GM12878 (cell line): ENCODE measurements around the gene BICRA. TPM values are rescaled to one million over a fixed set of nuclear protein-coding genes. Genes with fewer than 3 reads are reported as not detected.

Experiments used
- ATAC-seq: fragments of 200-7000 bp; cut with Tn5 transposase; 3 replicates; pipeline ENCODE4 v1.9.1; 2020; ENCODE audit warnings: mild to moderate bottlenecking, moderate library complexity
- BruUV-seq: library from RNA; stranded (reverse); fragments of 400-500 nt; replicated peaks from 2 replicates; lab custom pipeline; 2021; lab: Mats Ljungman, UMichigan
- CTCF ChIA-PET: fragments of 300-600 bp; sonication (Branson Sonifier 250); formaldehyde crosslinking; extraction: SDS; loops from one replicate; lab custom pipeline; 2021; ENCODE audit warnings: inconsistent platforms; lab: Yijun Ruan, JAX
- POLR2A ChIA-PET: fragments of 350-600 bp; formaldehyde crosslinking; extraction: SDS; loops from one replicate; lab custom pipeline; 2021; ENCODE audit warnings: inconsistent platforms; lab: Charles Lee
- RAD21 ChIA-PET: fragments of 300-600 bp; sonication (Branson Sonifier 250); formaldehyde crosslinking; loops from one replicate; lab custom pipeline; 2023; ENCODE audit warnings: antibody characterized with exemption; ENCODE audit not compliant: unreplicated experiment; lab: Charles Lee
- SMC1A ChIA-PET: fragments of 300-600 bp; sonication (Branson Sonifier 250); formaldehyde crosslinking; loops from one replicate; lab custom pipeline; 2023; ENCODE audit not compliant: unreplicated experiment, uncharacterized antibody; lab: Charles Lee
- DNase-seq: peaks from one replicate; pipeline ENCODE4 v3.0.0-alpha.2; 2011; ENCODE audit warnings: low read depth, low spot score
- FAIRE-seq: peaks from 3 replicates; lab custom pipeline; 2011; peaks lifted over from hg19 to GRCh38; lab: Jason Lieb, UNC
- H2AFZ ChIP-seq: 2 replicates; pipeline ENCODE4 v1.6.0; 2011; ENCODE audit warnings: low read depth, low read length, control low read depth; ENCODE audit not compliant: control insufficient read depth
- H3K27ac ChIP-seq: 2 replicates; pipeline ENCODE4 v1.5.1; 2011; ENCODE audit warnings: control low read depth; ENCODE audit not compliant: control insufficient read depth, insufficient read depth
- H3K27me3 ChIP-seq, 2 experiments: replicated peaks in 1 of 2; 2 replicates each; pipeline versions ENCODE4 v1.6.0 to v1.6.1; 2011; ENCODE audit warnings: low read length in 1 of 2; ENCODE audit not compliant: control insufficient read depth in 2 of 2, insufficient read depth in 2 of 2
- H3K36me3 ChIP-seq, 2 experiments: 2 replicates each; pipeline ENCODE4 v1.5.1; 2011; ENCODE audit warnings: low read length in 1 of 2; ENCODE audit not compliant: control insufficient read depth in 2 of 2, insufficient read depth in 2 of 2
- H3K4me1 ChIP-seq: 2 replicates; pipeline ENCODE4 v1.6.1; 2011; ENCODE audit warnings: mild to moderate bottlenecking, low read length, moderate library complexity, mixed read lengths; ENCODE audit not compliant: control insufficient read depth, insufficient read depth
- H3K4me2 ChIP-seq: 2 replicates; pipeline ENCODE4 v1.6.0; 2011; ENCODE audit warnings: control low read depth; ENCODE audit not compliant: control insufficient read depth, insufficient read depth
- H3K4me3 ChIP-seq: fragments of 200-600 bp; sonication (generic); 2 replicates; pipeline ENCODE4 v1.5.1; 2016
- H3K79me2 ChIP-seq: 2 replicates; pipeline ENCODE4 v1.6.0; 2011; ENCODE audit warnings: low read length; ENCODE audit not compliant: control insufficient read depth, insufficient read depth
- H3K9ac ChIP-seq: 2 replicates; pipeline ENCODE4 v1.8.0; 2011; ENCODE audit warnings: low read length, control low read depth, mixed read lengths; ENCODE audit not compliant: control insufficient read depth, insufficient read depth
- H3K9me3 ChIP-seq: replicated peaks from 3 replicates; pipeline ENCODE4 v1.5.1; 2011; ENCODE audit warnings: mild to moderate bottlenecking, low read length; ENCODE audit not compliant: control insufficient read depth, insufficient read depth
- H4K20me1 ChIP-seq: 2 replicates; pipeline ENCODE4 v1.6.0; 2011; ENCODE audit not compliant: control insufficient read depth, insufficient read depth
- CTCF ChIP-seq, 3 experiments: IDR thresholded peaks in 2 of 3; conservative IDR thresholded peaks in 1 of 3; 2 replicates each; pipeline ENCODE4 v1.5.1; 2011; ENCODE audit warnings: low read depth in 3 of 3, low read length in 3 of 3, mild to moderate bottlenecking in 3 of 3, control low read depth in 2 of 3, moderate library complexity in 2 of 3, inconsistent platforms in 1 of 3, mixed read lengths in 1 of 3; ENCODE audit not compliant: control insufficient read depth in 2 of 3, insufficient read depth in 1 of 3; ENCODE audit errors: extremely low read depth in 1 of 3
- FOXM1 ChIP-seq: IDR thresholded peaks from 2 replicates; pipeline ENCODE4 v1.6.1; 2012; ENCODE audit warnings: low read depth, mild to moderate bottlenecking, inconsistent platforms, low read length, moderate library complexity
- MTA3 ChIP-seq: IDR thresholded peaks from 2 replicates; pipeline ENCODE4 v1.6.1; 2012; ENCODE audit warnings: low read length, inconsistent platforms, borderline replicate concordance
- NFYB ChIP-seq: IDR thresholded peaks from 2 replicates; pipeline ENCODE4 v1.6.1; 2011; ENCODE audit warnings: low read depth, mild to moderate bottlenecking, low read length, improper control_type of control experiment, moderate library complexity; ENCODE audit not compliant: insufficient read depth
- PML ChIP-seq: IDR thresholded peaks from 2 replicates; pipeline ENCODE4 v1.6.1; 2012; ENCODE audit warnings: low read length, inconsistent platforms
- POLR2A ChIP-seq: IDR thresholded peaks from 2 replicates; pipeline ENCODE4 v1.6.1; 2011; ENCODE audit warnings: low read depth, mild to moderate bottlenecking, low read length
- RFX5 ChIP-seq: IDR thresholded peaks from 2 replicates; pipeline ENCODE4 v1.6.1; 2011; ENCODE audit warnings: low read depth, low read length, improper control_type of control experiment
- SMAD5 ChIP-seq: IDR thresholded peaks from 2 replicates; pipeline ENCODE4 v1.6.1; 2016; ENCODE audit warnings: antibody characterized with exemption, low read depth
- SMARCA5 ChIP-seq: fragments of 450-650 bp; IDR thresholded peaks from 2 replicates; pipeline ENCODE4 v1.6.1; 2017; ENCODE audit warnings: mild to moderate bottlenecking
- STAT3 ChIP-seq: IDR thresholded peaks from 2 replicates; pipeline ENCODE4 v1.6.1; 2011; ENCODE audit warnings: low read depth, low read length, improper control_type of control experiment
- ZBTB11 ChIP-seq: fragments of 450-650 bp; formaldehyde crosslinking; IDR thresholded peaks from 2 replicates; pipeline ENCODE4 v1.5.0; 2022; ENCODE audit warnings: mild to moderate bottlenecking, missing genetic modification characterization
- ZNF384 ChIP-seq: IDR thresholded peaks from 2 replicates; pipeline ENCODE4 v1.6.1; 2012; ENCODE audit warnings: low read depth, mild to moderate bottlenecking, low read length, improper control_type of control experiment, borderline replicate concordance
- WGBS: methylation state at CpG from one replicate; pipeline ENCODE4 v1.1.6; 2016; ENCODE audit warnings: low lambda C conversion rate; ENCODE audit not compliant: insufficient replicate concordance, insufficient coverage; ENCODE audit errors: missing lambda C conversion rate; 5-methylcytosine and 5-hydroxymethylcytosine counted together
- in situ Hi-C: fragments of 300-500 bp; cut with MboI; formaldehyde crosslinking; loops from 9 replicates; pipeline ENCODE4 v1.14.3; 2018; ENCODE audit warnings: mixed read lengths
- intact Hi-C: fragments of 100-400 bp; cut with micrococcal nuclease; formaldehyde crosslinking; loops from one replicate; pipeline ENCODE4 v1.14.2; 2022; ENCODE audit not compliant: unreplicated experiment
- polyA plus RNA-seq, 11 experiments: library from polyadenylated mRNA; depleted of rRNA in 4 of 11; unstranded in 6 of 11; stranded (reverse) in 5 of 11; fragments of >200 nt; fragmentation: Nextera tagmentation in 4 of 11; fragmentation: Illumina TruSeq in 1 of 11; extraction: Ambion mirVana in 4 of 11; extraction: Trizol in 1 of 11; gene quantifications; 1 replicate in 1 of 11; 2 replicates in 10 of 11; pipeline versions ENCODE4 v1.2.1 to v1.2.3, GENCODE V29; 2011 to 2016; ENCODE audit warnings: inconsistent platforms in 2 of 11, missing spikeins in 2 of 11, low read depth in 1 of 11
- total RNA-seq, 4 experiments: library from RNA; depleted of rRNA in 3 of 4; stranded (reverse); fragments of >200 nt in 3 of 4; fragmentation: Illumina TruSeq in 1 of 4; extraction: Trizol in 1 of 4; gene quantifications; 2 replicates each; pipeline versions ENCODE4 v1.2.1 to v1.2.3, GENCODE V29; 2013 to 2021
- TF ChIP-seq, protein P1 (sequence below): fragments of 150-350 bp; IDR thresholded peaks from 2 replicates; pipeline ENCODE4 v1.6.1; 2016; ENCODE audit warnings: low read depth, low read length

Gene BICRA
- total and polyA plus RNA-seq, 10 of the 15 experiments (the other 5 are each of a cell fraction or from before 2014, with no cell fraction given), result 0.11 to 15.3 (median 1.3) TPM

DNA sequence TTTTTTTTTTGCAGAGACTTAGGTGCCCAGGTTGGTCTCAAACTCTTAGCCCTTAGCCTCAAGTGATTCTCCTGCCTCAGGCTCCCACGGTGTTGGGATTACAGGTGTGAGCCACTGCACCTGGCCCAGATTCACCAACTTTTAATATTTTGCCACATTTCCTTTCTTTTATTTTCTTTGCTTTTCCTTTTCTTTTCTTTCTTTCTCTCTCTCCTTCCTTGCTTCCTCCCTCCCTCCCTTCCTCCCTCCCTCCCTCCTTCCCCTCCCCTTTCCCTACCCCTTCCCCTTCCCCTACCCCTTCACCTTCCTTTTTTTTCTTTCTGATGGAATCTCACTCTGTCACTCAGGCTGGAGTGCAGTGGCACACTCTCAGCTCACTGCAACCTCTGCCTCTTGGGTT is 35.3 kb downstream of the BICRA start:
- ChIA-PET RAD21 (no interaction called here), SMC1A (no interaction called here), CTCF (no interaction called here), POLR2A (no interaction called here)
- Histone ChIP-seq H3K36me3 (peaks cover 0 to 7% of the 10 kb centered on the region in 2 experiments; a peak in 2 of 4 replicates), H4K20me1 (0 out of 2 replicates have a peak, but pooled peaks cover 3% of the 10 kb centered on the region), H3K4me3 (no peak overlapping the region), H3K9ac (no peak overlapping the region), H3K27ac (no peak overlapping the region), H2AFZ (no peak overlapping the region), H3K79me2 (peaks cover 2% of the 10 kb centered on the region), H3K9me3 (no peaks in the 10 kb centered on the region), H3K4me2 (no peak overlapping the region), H3K4me1 (no peaks in the 10 kb centered on the region), H3K27me3 (no peaks in the 10 kb centered on the region)
- in situ Hi-C loops, result no loop called here
- BruUV-seq, result no TSS peak
- FAIRE-seq, result no peak
- DNase-seq, result no peak
- intact Hi-C loops, result no loop called here
- WGBS, result 90% methylated on average over 1 of the region's 1 CpG
- TF ChIP-seq POLR2A, result no peak
- TF ChIP-seq, protein P1, sequence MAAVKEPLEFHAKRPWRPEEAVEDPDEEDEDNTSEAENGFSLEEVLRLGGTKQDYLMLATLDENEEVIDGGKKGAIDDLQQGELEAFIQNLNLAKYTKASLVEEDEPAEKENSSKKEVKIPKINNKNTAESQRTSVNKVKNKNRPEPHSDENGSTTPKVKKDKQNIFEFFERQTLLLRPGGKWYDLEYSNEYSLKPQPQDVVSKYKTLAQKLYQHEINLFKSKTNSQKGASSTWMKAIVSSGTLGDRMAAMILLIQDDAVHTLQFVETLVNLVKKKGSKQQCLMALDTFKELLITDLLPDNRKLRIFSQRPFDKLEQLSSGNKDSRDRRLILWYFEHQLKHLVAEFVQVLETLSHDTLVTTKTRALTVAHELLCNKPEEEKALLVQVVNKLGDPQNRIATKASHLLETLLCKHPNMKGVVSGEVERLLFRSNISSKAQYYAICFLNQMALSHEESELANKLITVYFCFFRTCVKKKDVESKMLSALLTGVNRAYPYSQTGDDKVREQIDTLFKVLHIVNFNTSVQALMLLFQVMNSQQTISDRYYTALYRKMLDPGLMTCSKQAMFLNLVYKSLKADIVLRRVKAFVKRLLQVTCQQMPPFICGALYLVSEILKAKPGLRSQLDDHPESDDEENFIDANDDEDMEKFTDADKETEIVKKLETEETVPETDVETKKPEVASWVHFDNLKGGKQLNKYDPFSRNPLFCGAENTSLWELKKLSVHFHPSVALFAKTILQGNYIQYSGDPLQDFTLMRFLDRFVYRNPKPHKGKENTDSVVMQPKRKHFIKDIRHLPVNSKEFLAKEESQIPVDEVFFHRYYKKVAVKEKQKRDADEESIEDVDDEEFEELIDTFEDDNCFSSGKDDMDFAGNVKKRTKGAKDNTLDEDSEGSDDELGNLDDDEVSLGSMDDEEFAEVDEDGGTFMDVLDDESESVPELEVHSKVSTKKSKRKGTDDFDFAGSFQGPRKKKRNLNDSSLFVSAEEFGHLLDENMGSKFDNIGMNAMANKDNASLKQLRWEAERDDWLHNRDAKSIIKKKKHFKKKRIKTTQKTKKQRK, result no peak
- TF ChIP-seq NFYB, result no peak
- no peak for TF ChIP-seq STAT3
- no peak for TF ChIP-seq PML
- no peak for TF ChIP-seq SMAD5
- no peak for TF ChIP-seq RFX5
- TF ChIP-seq ZNF384, result no peak
- TF ChIP-seq MTA3, result no peak
- no peak for TF ChIP-seq SMARCA5
- no peak for TF ChIP-seq CTCF (IDR thresholded peaks at IDR 0.05 in 2 of 3, conservative IDR thresholded peaks at IDR 0.05 in 1 of 3; ENCODE audit: control insufficient read depth in 2 of 3, extremely low read depth in 1 of 3, insufficient read depth in 1 of 3, low read depth in 3 of 3, low read length in 3 of 3)
- TF ChIP-seq FOXM1, result no peak
- TF ChIP-seq ZBTB11 (CRISPR knock-in tag), result no peak
- no peak for ATAC-seq
